Keratinocyte (primary cell): ENCODE results near the gene TNNT2.

Experiments
- EZH2 ChIP-seq: IDR thresholded peaks from one replicate; pipeline ENCODE4 v1.6.1; 2012; ENCODE audit warnings: inconsistent platforms, mild to moderate bottlenecking, low read length, moderate library complexity
- TF ChIP-seq, protein P1 (sequence below), 3 experiments: IDR thresholded peaks in 1 of 3; conservative IDR thresholded peaks in 1 of 3; optimal IDR thresholded peaks in 1 of 3; 2 replicates in 2 of 3; 3 replicates in 1 of 3; pipeline versions ENCODE3 to v1.5.1; 2011; ENCODE audit warnings: low read length in 3 of 3, mild to moderate bottlenecking in 3 of 3, moderate library complexity in 2 of 3, control low read depth in 1 of 3, inconsistent platforms in 1 of 3; ENCODE audit not compliant: insufficient read depth in 2 of 3; ENCODE audit errors: extremely low read depth in 1 of 3

DNA sequence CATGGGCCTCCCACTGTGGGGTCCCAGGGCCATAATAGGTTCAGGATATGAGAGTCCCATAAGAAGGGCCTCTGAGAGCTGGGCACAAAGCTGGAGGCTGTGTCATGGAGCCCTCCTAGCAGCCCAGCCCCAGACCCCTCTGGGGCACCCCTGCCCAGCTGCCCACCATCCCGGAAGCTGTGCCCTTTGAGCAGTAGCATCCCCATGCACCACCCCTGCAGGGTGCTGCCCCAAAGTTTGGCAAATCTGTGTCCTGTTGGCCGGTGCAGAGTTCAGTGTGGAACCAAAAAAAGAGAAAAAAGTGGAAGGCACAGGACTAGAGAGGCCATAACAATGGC lies 17.6 kb downstream of the TNNT2 start:
- TF ChIP-seq, protein P1, sequence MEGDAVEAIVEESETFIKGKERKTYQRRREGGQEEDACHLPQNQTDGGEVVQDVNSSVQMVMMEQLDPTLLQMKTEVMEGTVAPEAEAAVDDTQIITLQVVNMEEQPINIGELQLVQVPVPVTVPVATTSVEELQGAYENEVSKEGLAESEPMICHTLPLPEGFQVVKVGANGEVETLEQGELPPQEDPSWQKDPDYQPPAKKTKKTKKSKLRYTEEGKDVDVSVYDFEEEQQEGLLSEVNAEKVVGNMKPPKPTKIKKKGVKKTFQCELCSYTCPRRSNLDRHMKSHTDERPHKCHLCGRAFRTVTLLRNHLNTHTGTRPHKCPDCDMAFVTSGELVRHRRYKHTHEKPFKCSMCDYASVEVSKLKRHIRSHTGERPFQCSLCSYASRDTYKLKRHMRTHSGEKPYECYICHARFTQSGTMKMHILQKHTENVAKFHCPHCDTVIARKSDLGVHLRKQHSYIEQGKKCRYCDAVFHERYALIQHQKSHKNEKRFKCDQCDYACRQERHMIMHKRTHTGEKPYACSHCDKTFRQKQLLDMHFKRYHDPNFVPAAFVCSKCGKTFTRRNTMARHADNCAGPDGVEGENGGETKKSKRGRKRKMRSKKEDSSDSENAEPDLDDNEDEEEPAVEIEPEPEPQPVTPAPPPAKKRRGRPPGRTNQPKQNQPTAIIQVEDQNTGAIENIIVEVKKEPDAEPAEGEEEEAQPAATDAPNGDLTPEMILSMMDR (optimal IDR thresholded peaks at IDR 0.05 in 1 of 3, IDR thresholded peaks at IDR 0.05 in 1 of 3, conservative IDR thresholded peaks at IDR 0.05 in 1 of 3; ENCODE audit: extremely low read depth in 1 of 3, insufficient read depth in 2 of 3, low read length in 3 of 3) = no peak
- TF ChIP-seq EZH2 = no peak
